ENCODE data around the gene SEMA3B.

DNA sequence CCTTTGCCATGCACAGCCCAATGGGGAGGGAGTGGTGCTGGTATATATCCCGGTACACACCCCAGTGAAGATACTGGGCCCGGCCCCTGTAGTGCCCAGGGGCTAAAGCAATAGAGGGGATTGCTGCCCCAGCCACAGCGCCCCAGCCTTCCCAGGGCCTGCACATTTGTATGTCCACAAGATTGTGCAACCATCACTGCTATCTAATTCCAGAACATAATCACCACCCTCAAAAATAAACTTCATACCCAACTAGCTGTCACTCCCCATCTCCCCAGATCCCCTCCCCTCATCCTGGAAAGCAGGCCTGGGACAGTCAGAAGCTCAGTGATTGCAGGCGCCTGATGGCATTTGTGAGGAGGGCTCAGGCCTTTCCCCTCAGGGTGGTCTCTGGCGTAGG is 19.5 kb upstream of the SEMA3B start:
- no peak for TF ChIP-seq POLR2A (IDR thresholded peaks at IDR 0.05)
- TF ChIP-seq, protein P1, sequence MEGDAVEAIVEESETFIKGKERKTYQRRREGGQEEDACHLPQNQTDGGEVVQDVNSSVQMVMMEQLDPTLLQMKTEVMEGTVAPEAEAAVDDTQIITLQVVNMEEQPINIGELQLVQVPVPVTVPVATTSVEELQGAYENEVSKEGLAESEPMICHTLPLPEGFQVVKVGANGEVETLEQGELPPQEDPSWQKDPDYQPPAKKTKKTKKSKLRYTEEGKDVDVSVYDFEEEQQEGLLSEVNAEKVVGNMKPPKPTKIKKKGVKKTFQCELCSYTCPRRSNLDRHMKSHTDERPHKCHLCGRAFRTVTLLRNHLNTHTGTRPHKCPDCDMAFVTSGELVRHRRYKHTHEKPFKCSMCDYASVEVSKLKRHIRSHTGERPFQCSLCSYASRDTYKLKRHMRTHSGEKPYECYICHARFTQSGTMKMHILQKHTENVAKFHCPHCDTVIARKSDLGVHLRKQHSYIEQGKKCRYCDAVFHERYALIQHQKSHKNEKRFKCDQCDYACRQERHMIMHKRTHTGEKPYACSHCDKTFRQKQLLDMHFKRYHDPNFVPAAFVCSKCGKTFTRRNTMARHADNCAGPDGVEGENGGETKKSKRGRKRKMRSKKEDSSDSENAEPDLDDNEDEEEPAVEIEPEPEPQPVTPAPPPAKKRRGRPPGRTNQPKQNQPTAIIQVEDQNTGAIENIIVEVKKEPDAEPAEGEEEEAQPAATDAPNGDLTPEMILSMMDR (IDR thresholded peaks at IDR 0.05): no peak
